Neutrophil (primary cell): ENCODE measurements around the gene MRPL34.

ENCODE experiments used
- H3K27ac ChIP-seq: fragments of 200-600 bp; sonication (generic); 2 replicates; pipeline ENCODE4 v1.5.1; 2016; ENCODE audit warnings: mild to moderate bottlenecking, moderate library complexity
- H3K27me3 ChIP-seq: fragments of 200-600 bp; sonication (generic); 2 replicates; pipeline ENCODE4 v1.6.0; 2016; ENCODE audit warnings: mild to moderate bottlenecking
- H3K36me3 ChIP-seq: fragments of 200-600 bp; sonication (generic); 2 replicates; pipeline ENCODE4 v1.5.1; 2017
- H3K4me1 ChIP-seq, 2 experiments: fragments of 200-600 bp in 1 of 2; sonication (generic) in 1 of 2; 1 replicate in 1 of 2; 2 replicates in 1 of 2; pipeline versions ENCODE4 v1.5.1 to v1.6.1; 2013 to 2016; ENCODE audit warnings: low read depth in 1 of 2, low read length in 1 of 2, mild to moderate bottlenecking in 1 of 2, moderate library complexity in 1 of 2; ENCODE audit not compliant: control insufficient read depth in 1 of 2, insufficient read depth in 1 of 2
- H3K4me3 ChIP-seq, 2 experiments: fragments of 200-600 bp in 1 of 2; sonication (generic) in 1 of 2; 1 replicate in 1 of 2; 2 replicates in 1 of 2; pipeline ENCODE4 v1.5.1; 2013 to 2016; ENCODE audit warnings: low read depth in 1 of 2, low read length in 1 of 2, mild to moderate bottlenecking in 1 of 2, moderate library complexity in 1 of 2
- H3K9me3 ChIP-seq: fragments of 200-600 bp; sonication (generic); 2 replicates; pipeline ENCODE4 v1.5.1; 2016
- CTCF ChIP-seq: fragments of 200-600 bp; sonication (generic); IDR thresholded peaks from 2 replicates; pipeline ENCODE4 v1.5.1; 2016; ENCODE audit warnings: antibody characterized with exemption

The MRPL34 gene

GRCh38 chr19:17303940-17304267 lies 1.8 kb upstream of the MRPL34 start:
- no peaks in the 10 kb centered on the region for H3K9me3 ChIP-seq
- H3K4me3 ChIP-seq: no peak overlapping the region
- TF ChIP-seq CTCF: no peak
- peaks cover 42 to 43% of the 10 kb centered on the region in 2 experiments for H3K4me1 ChIP-seq
- H3K36me3 ChIP-seq: no peaks in the 10 kb centered on the region
- no peaks in the 10 kb centered on the region for H3K27me3 ChIP-seq
- H3K27ac ChIP-seq: no peak overlapping the region

- peak overlapping the region; percentile 73 to 93 for H3K4me3 ChIP-seq
- H3K4me1 ChIP-seq: peaks cover 44 to 47% of the 10 kb centered on the region in 2 experiments
- H3K27me3 ChIP-seq: no peaks in the 10 kb centered on the region
- no peak for TF ChIP-seq CTCF
- H3K36me3 ChIP-seq: no peaks in the 10 kb centered on the region
- H3K9me3 ChIP-seq: no peaks in the 10 kb centered on the region
- peak overlapping the region; percentile 85 for H3K27ac ChIP-seq
Observed at GRCh38 chr19:17304386-17305215, 1.1 kb upstream of the MRPL34 start.

GRCh38 chr19:17305216-17305516 lies 506 bp upstream of the MRPL34 start:
- no peaks in the 10 kb centered on the region for H3K9me3 ChIP-seq
- H3K27ac ChIP-seq: peak overlapping the region; percentile 85
- H3K4me1 ChIP-seq: peaks cover 50 to 52% of the 10 kb centered on the region in 2 experiments
- H3K36me3 ChIP-seq: no peaks in the 10 kb centered on the region
- H3K4me3 ChIP-seq: peak overlapping the region; percentile 73 to 93
- no peaks in the 10 kb centered on the region for H3K27me3 ChIP-seq
- TF ChIP-seq CTCF: no peak

DNA sequence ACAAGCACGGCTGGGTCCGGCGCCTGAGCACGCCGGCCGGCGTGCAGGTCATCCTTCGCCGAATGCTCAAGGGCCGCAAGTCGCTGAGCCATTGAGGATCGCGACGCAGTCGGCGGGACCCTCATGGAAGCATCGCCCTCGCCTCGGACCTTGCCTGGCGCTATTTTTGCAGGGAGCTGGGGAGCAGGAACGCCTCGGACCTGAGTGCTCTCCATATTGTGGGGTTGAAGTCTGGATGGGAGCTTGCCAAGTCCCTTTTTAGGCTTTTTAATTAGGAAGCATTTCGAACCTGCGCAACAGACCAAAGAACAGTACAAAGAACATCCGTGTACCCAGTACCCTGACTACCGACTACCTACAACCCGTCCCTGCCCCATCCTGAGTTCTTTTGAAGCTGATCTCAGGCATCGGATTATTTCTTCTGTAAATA lies 628 bp downstream of the MRPL34 start:
- no peaks in the 10 kb centered on the region for H3K9me3 ChIP-seq
- no peaks in the 10 kb centered on the region for H3K27me3 ChIP-seq
- H3K36me3 ChIP-seq: no peaks in the 10 kb centered on the region
- H3K4me1 ChIP-seq: peaks cover 55 to 58% of the 10 kb centered on the region in 2 experiments
- H3K27ac ChIP-seq: peak overlapping the region; percentile 85
- TF ChIP-seq CTCF: no peak
- H3K4me3 ChIP-seq: peak overlapping the region; percentile 73 to 93

DNA sequence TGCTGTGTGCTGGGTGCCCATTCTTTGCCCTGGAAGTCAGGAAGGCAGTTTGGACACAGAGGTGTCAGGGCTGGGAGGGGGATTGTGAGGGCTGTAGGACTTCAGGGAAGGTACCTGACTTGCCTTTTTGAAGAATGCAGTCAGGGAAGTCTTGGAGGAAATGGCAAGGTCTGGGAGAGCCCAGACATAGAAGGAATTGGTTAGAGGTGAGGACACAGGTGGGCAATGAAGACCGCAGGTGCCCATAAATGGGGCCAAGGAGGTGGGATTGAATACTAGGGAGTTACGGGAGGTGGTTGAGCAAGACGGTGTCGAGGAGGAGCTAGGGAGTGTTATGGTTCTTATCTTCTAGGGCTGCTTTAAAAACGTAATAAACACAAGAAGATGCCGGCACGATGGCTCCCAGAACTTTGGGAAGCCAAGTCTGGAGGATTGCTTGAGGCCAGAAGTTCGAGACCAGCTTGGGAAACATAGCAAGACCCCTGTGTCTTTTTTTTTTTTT lies 2.3 kb downstream of the MRPL34 start:
- Histone ChIP-seq H3K36me3 (peaks cover 10% of the 10 kb centered on the region), H3K4me3 (no peak overlapping the region), H3K27me3 (no peaks in the 10 kb centered on the region), H3K4me1 (peaks cover 46% of the 10 kb centered on the region in 2 experiments), H3K9me3 (no peaks in the 10 kb centered on the region), H3K27ac (no peak overlapping the region)
- TF ChIP-seq CTCF: no peak
